Gastroesophageal sphincter (tissue), 4 donors: Measurements from ENCODE around the gene SH3RF3. TPM values are rescaled to one million over a fixed set of nuclear protein-coding genes. Genes with fewer than 3 reads are reported as not detected.

Source experiments
- ATAC-seq: fragments of 150-250 bp; one replicate; pipeline ENCODE4 v1.9.1; 2016; ENCODE audit warnings: mild to moderate bottlenecking, moderate library complexity
- H3K27ac ChIP-seq, 4 donors: fragments of 200-600 bp; sonication (generic) in 3 of 4; 1 replicate in 3 of 4; 2 replicates in 1 of 4; pipeline ENCODE4 v1.5.1; 2016 to 2019
- H3K27me3 ChIP-seq: fragments of 200-600 bp; sonication (generic); one replicate; pipeline ENCODE4 v1.5.1; 2019
- H3K36me3 ChIP-seq, 2 donors: fragments of 200-600 bp; sonication (generic); one replicate each; pipeline ENCODE4 v1.5.1; 2019; ENCODE audit warnings: control low read depth in 1 of 2
- H3K4me1 ChIP-seq, 3 donors: fragments of 200-600 bp; sonication (generic); 1 replicate in 2 of 3; 2 replicates in 1 of 3; pipeline ENCODE4 v1.5.1; 2016 to 2019; ENCODE audit warnings: control low read depth in 2 of 3
- H3K4me3 ChIP-seq, 2 donors: fragments of 200-600 bp; sonication (generic); one replicate each; pipeline ENCODE4 v1.5.1; 2019; ENCODE audit warnings: mild to moderate bottlenecking in 1 of 2, moderate library complexity in 1 of 2
- H3K9me3 ChIP-seq, 3 donors: fragments of 200-600 bp; sonication (generic); one replicate each; pipeline ENCODE4 v1.5.1; 2017 to 2019; ENCODE audit warnings: control low read depth in 2 of 3
- EP300 ChIP-seq: sonication (generic); formaldehyde crosslinking; IDR thresholded peaks from one replicate; pipeline ENCODE4 v1.6.1; 2017; ENCODE audit warnings: antibody characterized with exemption, mild to moderate bottlenecking
- POLR2A ChIP-seq, 2 donors: fragments of 450-650 bp; IDR thresholded peaks; one replicate each; pipeline ENCODE4 v1.6.1; 2017; ENCODE audit warnings: antibody characterized with exemption in 2 of 2, mild to moderate bottlenecking in 2 of 2, moderate library complexity in 1 of 2
- POLR2AphosphoS5 ChIP-seq: sonication (generic); formaldehyde crosslinking; IDR thresholded peaks from one replicate; pipeline ENCODE4 v1.6.1; 2017; ENCODE audit warnings: antibody characterized with exemption
- WGBS, 2 donors: methylation state at CpG; one replicate each; pipeline ENCODE4 v1.1.5; 2018; ENCODE audit warnings: low coverage in 1 of 2; 5-methylcytosine and 5-hydroxymethylcytosine counted together
- total RNA-seq, 4 donors: library from RNA; depleted of rRNA; stranded (reverse); fragments of >200 nt; gene quantifications; one replicate each; pipeline ENCODE4 v1.1.0, GENCODE V29; 2016
- TF ChIP-seq, protein P1 (sequence below), 4 experiments: fragments of 200-600 bp in 2 of 4; fragments of 450-650 bp in 2 of 4; sonication (generic) in 1 of 4; IDR thresholded peaks; one replicate each; pipeline ENCODE4 v1.5.1; 2017 to 2019; ENCODE audit warnings: antibody characterized with exemption in 4 of 4, mild to moderate bottlenecking in 2 of 4, moderate library complexity in 2 of 4

SH3RF3 gene
- total RNA-seq, 4 donors from 2014 or later, result 10.1 to 15.8 (median 13.2) TPM

DNA sequence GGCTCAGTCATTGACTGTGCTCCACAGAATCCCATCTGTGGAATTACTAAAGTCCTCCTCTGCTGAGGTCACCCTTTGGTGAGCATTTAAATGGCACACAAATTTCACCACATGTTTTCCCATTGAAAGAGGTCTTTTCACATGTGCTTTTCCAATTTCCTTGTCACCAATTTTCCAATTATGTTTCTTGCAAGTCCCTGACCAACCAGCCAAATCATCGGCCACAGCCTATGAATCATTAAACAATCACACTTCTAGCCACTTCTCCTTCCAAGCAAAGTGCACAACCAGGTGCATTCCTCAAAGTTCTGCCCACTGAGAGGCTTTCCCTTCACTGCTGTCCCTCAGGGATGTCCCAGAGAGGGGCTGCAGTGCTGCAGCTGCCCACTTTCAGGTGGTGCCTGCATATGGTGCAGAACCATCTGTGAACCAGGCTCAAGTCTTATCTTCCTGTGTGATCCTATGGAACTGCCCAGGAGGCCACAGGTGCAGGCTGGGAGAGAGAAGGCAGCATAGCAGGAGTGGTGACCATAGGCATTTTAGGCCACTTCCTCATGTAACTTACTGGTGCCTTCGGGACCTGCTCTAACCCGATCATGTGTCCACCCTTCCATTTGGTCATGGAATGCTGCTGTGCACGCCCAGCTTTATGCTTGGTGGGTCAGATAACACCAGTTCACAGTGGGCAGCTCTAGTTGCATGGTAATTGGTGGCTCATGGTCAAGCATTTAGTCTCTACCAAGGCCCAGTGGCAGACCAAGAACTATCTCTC is 331.7 kb downstream of the SH3RF3 start:
- H3K36me3 ChIP-seq, result peaks cover 0 to 5% of the 10 kb centered on the region in 2 donors
- TF ChIP-seq EP300, result no peak
- 80 to 94% methylated on average over 1 to 3 of the region's 4 CpGs for WGBS, 2 donors

DNA sequence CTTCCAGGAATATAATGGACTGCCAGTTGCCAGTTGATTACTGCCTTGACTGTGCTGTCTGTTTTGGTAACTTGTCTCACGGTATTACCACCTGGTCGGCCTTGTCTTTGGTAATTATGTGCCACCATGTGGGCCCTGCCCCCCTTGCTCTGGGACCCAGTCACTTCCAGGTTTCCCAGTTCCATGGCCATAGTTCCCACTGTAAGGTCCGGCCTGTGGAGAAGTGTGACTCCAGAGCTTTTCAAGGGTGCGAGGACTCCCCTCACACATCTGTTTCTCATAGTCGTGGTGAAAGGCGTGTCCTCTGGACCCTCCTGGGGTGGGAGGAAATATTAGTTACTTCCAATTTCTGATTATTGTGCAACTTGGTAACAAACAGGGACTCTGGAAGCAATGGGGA is 334.2 kb downstream of the SH3RF3 start:
- ATAC-seq, result no peak
- WGBS, 2 donors, result 90% methylated on average over 2 of the region's 6 CpGs; no CpG with 5 or more reads in 1 of the 2 donors

More for the DNA sequence above, 331.7 kb downstream of the SH3RF3 start:
- ATAC-seq, result no peak
- Histone ChIP-seq H3K9me3 (no peaks in the 10 kb centered on the region), H3K27me3 (no peaks in the 10 kb centered on the region), H3K4me1 (peaks cover 0 to 9% (median 0%) of the 10 kb centered on the region in 3 donors), H3K4me3 (no peak overlapping the region), H3K27ac (no peak overlapping the region)

DNA sequence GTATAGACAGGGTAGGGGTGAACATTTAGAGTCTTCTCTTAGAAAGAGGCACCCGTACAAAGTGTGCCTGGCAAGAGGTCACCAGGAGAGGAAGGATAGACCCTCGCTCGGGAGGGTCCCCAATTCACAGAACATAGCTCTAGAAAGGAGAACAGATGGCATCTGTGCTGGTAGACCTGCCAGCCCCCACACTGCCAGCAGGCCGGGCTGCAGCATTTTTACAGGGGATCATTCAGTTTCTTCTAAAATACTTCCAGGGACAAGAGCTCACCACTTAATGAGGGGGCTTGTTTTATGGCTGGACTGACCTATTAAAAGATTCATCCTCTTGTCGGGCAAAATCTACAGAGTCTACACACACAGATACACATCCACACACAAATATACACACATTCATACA is 334.9 kb downstream of the SH3RF3 start:
- H3K4me1 ChIP-seq, result no peaks in the 10 kb centered on the region
- 84 to 96% methylated on average over 2 to 4 of the region's 5 CpGs for WGBS, 2 donors
- ATAC-seq, result no peak
- TF ChIP-seq POLR2A (IDR thresholded peaks at IDR 0.05), result no peak
- TF ChIP-seq, protein P1, sequence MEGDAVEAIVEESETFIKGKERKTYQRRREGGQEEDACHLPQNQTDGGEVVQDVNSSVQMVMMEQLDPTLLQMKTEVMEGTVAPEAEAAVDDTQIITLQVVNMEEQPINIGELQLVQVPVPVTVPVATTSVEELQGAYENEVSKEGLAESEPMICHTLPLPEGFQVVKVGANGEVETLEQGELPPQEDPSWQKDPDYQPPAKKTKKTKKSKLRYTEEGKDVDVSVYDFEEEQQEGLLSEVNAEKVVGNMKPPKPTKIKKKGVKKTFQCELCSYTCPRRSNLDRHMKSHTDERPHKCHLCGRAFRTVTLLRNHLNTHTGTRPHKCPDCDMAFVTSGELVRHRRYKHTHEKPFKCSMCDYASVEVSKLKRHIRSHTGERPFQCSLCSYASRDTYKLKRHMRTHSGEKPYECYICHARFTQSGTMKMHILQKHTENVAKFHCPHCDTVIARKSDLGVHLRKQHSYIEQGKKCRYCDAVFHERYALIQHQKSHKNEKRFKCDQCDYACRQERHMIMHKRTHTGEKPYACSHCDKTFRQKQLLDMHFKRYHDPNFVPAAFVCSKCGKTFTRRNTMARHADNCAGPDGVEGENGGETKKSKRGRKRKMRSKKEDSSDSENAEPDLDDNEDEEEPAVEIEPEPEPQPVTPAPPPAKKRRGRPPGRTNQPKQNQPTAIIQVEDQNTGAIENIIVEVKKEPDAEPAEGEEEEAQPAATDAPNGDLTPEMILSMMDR (IDR thresholded peaks at IDR 0.05), result no peak
- no peak for TF ChIP-seq EP300
- TF ChIP-seq POLR2AphosphoS5, result no peak
- no peaks in the 10 kb centered on the region for H3K9me3 ChIP-seq
- no peak overlapping the region for H3K27ac ChIP-seq
- no peak overlapping the region for H3K4me3 ChIP-seq
- H3K36me3 ChIP-seq, result no peaks in the 10 kb centered on the region
- H3K27me3 ChIP-seq, result no peaks in the 10 kb centered on the region

More for the DNA sequence above, 334.2 kb downstream of the SH3RF3 start:
- H3K27me3 ChIP-seq, result no peaks in the 10 kb centered on the region
- TF ChIP-seq, protein P1 (IDR thresholded peaks at IDR 0.05), result no peak
- TF ChIP-seq EP300, result no peak
- TF ChIP-seq POLR2A (IDR thresholded peaks at IDR 0.05), result no peak
- TF ChIP-seq POLR2AphosphoS5, result no peak
- no peak overlapping the region for H3K27ac ChIP-seq
- H3K4me3 ChIP-seq, result no peak overlapping the region
- no peaks in the 10 kb centered on the region for H3K9me3 ChIP-seq
- no peaks in the 10 kb centered on the region for H3K4me1 ChIP-seq
- no peaks in the 10 kb centered on the region for H3K36me3 ChIP-seq

DNA sequence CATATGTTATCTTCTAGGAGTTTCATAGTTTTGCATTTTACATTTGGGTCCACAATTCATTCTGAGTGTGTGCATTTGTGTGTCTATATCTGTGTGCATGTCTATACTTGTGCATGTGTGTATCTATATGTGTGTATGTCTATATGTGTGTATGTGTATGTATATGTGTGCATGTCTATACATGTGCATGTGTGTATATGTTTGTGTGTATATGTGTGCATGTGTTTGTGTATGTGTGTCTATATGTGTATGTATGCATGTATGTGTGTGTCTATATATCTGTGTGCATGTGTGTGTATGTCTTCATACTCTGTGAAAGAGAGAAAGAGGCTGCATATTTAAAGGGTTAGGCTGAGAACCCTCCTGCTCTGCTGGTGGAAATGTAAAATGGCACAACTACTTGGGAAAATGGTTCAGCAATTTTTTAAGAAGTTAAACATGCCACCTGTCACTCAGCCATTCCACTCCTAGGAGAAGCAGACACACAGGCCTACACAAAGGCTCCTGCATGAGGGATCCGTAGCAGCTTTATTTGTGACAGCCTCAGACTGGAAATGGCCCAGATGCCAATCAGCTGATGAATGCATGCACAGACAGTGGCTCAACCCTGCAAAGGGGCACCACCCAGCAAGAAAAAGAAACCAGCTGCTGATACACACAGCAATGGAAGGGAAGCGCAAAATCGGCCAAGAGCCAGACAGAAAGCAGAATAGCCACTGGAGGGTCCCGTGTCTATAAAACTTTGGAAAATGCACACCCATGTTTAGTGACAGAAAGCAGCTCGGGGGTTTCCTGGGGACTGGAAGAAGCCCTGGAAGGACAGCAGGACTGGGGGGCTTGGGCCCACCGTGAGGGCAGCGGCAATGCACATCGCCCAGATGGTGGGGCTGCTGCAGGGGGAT is 337.9 kb downstream of the SH3RF3 start:
- 71 to 87% methylated on average over 5 to 8 of the region's 8 CpGs for WGBS, 2 donors
- Histone ChIP-seq H3K4me3 (no peak overlapping the region), H3K9me3 (no peaks in the 10 kb centered on the region), H3K4me1 (no peaks in the 10 kb centered on the region), H3K36me3 (no peaks in the 10 kb centered on the region), H3K27ac (no peak overlapping the region), H3K27me3 (no peaks in the 10 kb centered on the region)
- ATAC-seq, result no peak
- no peak for TF ChIP-seq POLR2AphosphoS5
- TF ChIP-seq, protein P1 (IDR thresholded peaks at IDR 0.05), result no peak
- TF ChIP-seq EP300, result no peak
- no peak for TF ChIP-seq POLR2A (IDR thresholded peaks at IDR 0.05)

DNA sequence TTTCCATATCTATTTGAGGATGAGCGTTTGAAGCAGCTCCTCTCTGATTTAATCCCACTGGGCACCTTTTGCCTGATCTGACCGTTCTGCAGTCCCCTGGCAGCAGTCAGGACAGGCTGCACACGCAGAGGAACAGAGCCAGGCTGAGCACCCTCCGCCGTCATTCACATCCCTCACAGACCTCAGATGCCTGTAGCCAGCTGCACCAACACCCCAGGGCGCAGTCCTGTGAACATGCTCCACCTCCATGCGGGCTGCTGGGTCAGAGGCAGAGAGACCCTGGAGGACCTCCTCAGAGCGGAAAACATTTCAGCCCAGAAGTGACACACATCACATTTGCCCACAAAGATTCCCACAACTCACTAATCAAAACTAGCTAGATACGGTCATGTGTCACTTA is 338.7 kb downstream of the SH3RF3 start:
- H3K4me3 ChIP-seq, result no peak overlapping the region
- H3K4me1 ChIP-seq, result no peaks in the 10 kb centered on the region
- no peaks in the 10 kb centered on the region for H3K36me3 ChIP-seq
- no peaks in the 10 kb centered on the region for H3K27me3 ChIP-seq
- ATAC-seq, result no peak
- H3K9me3 ChIP-seq, result no peaks in the 10 kb centered on the region
- H3K27ac ChIP-seq, result no peak overlapping the region
- TF ChIP-seq EP300 (no peak), POLR2AphosphoS5 (no peak), POLR2A (IDR thresholded peaks at IDR 0.05) (no peak)
- TF ChIP-seq, protein P1 (IDR thresholded peaks at IDR 0.05), result no peak
- WGBS, 2 donors, result 83% methylated on average over 6 of the region's 9 CpGs; no CpG with 5 or more reads in 1 of the 2 donors
